DMS53 (cell line): ENCODE data around the gene ALK.

Experiments
- DNase-seq: peaks from one replicate; lab custom pipeline; 2025; lab: John Stamatoyannopoulos, UW

The ALK gene

DNA sequence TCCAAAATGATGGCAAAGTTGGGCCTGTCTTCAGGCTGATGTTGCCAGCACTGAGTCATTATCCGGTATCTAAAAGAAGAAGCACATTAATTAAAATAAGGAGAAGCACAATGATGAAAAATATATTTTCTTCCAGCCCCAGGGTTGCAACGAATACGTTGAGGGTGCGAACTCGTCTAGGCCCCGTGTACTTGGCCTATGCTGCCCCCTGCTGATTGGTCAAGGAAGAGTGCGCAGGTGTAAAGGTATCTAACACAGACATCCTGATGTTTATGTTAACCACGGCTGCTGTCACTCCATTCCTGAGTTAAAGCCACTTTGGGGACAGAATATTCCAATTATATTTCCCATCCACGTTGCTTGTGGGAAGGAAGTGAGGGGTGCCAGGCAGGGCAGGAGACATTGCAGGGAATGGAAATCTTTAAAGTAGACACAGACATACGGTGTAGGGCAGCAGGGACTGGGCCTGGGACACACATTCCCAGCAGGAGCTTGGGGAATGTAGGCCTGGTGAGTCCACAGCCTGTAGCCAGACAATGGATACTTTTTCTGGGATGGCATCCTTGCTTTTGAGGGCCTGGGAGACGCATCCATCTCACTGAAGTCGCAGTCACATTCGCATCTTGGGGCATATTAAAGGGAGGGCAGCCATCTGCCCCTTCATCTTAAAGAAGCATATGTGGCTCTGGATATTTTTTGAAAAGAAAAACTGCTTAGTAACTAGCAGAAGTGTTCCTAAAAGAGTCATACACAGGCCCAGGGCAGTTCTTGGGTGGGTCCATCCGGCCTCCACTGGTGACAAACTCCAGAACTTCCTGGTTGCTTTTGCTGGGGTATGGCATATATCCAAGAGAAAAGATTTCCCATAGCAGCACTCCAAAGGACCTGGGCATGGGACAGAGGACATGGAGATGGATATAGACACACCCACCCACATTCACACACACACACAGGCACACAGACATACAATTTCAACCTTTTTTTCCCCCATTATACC is 724.3 kb downstream of the ALK start:
- peak; percentile 80 for DNase-seq

DNA sequence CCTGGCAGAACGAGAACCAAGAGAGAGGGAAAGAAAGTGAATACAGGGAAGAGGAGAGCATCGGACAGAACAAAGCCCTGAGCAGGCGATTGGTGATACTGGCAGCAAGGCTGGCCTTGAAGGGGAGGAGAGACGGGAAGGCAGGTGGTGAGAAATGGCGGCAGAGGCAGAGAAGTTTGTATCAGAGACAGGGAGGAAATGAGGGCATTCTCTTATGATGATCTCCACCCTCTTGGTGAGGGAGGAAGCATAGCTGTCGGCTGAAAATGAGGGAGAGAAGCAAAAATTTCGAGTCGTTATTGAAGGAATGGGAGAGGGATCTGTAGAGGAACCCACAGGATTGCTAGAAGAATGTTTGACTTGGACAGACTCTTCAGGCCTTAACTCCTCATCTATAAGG is 725.6 kb downstream of the ALK start:
- DNase-seq = no peak

DNA sequence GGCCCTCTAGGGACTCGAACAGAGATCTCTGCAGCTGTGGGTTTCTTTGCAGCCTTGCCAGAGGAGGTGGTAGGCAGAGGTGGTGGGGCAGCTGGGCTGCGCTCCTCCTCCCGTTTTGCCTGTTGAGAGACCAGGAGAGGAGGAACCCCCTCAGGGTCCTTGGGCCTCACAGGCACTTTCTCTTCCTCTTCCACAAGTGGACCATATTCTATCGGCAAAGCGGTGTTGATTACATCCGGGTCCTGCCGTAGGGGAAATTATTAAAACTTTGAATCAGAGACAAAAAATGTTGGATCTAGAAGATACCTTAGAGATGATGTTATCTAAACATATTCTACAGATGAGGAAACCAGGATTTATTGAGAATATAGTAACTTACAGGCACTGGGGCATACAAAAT is 727.7 kb downstream of the ALK start:
- DNase-seq = no peak

DNA sequence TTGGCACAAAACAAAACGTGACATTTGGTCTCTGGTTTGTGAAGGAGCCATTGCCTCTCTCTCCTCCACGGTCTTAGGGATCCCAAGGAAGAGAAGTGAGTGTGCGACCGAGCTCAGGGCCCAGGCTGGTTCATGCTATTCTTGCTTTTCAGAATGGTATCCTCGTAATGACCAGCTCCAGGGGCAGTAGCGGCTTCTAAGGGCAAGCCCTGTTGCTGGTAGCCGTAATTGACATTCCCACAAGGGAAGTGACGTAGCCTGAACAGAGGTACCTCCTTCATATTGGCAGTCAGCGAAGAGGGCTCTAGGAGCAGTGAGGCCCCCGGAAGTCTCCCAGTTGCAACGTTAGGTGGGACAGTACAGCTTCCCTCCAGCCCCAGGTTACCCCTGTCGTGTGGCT is 728.3 kb downstream of the ALK start:
- DNase-seq = no peak

DNA sequence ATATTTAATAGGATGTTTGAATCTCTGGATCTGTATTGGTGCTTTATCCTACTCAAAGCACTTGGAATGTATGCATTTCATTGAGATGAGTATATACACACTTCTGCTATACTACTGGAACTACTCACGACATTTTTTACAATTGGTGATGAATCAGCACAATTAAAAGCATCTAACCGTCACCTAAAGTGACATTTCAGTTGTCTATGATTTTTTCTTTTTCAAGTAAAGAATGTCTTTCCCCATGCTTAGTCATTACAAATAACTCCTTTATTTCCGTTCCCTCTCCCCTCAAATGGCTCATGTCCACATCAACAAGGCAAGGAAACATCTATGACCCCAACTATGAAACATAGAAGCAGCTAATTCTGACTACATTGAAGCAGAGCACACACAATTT is 728.9 kb downstream of the ALK start:
- no peak for DNase-seq

DNA sequence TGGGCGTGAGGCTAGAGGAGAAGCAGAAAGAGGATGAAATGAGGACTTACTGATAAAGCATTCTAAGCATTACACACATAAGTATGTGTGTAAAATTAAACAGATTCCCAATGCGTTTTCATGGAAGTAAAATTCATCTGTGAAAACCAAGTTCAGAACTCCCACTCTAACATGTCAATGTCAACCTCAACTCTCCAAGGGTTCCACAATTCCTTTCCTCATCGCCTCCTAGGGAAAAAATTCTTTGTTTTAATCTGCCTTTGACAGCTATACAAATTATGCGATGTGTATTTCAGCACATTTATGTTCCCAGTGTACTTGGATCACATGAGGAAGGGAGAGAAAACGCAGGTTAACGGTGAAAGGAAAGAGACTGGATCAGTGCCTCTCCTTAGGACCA is 729.6 kb downstream of the ALK start:
- DNase-seq = no peak

DNA sequence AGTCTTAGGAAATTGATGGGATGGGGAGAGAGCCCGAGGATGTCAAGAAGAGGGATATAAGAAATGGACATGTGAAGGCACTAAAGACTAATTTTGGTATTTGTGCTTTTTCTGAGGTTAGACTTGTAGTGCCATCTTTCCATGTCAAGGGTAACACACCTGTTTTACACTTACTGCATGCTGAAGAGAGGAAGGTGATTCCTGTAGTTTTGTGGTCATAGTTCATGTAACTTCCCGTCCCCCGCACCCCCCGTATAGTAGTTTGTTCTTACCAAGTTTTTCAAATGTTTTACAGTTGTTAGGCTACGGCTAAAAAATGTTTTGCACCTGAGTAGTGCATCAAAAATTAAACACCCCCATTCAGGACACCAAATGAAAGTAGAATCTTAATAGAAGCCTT is 732.3 kb downstream of the ALK start:
- DNase-seq = no peak

DNA sequence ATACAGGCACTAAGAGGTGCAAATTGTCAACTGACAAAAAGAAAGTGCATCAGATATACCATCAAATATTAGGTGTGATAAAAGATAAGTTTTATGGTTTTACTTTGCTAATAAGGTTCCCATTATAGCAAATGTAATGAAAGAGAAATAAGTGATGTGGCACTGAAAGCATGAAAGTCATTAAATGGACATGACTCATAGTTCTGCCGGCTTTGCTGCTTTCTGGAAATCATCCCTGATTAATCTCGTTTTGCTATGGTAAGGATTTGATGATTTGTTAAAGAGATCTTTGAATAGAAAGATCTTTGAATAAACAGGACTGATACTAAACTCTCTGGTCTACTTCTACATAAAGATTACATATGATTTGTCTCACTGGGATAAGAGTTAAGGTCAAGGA is 733.5 kb downstream of the ALK start:
- DNase-seq = no peak

DNA sequence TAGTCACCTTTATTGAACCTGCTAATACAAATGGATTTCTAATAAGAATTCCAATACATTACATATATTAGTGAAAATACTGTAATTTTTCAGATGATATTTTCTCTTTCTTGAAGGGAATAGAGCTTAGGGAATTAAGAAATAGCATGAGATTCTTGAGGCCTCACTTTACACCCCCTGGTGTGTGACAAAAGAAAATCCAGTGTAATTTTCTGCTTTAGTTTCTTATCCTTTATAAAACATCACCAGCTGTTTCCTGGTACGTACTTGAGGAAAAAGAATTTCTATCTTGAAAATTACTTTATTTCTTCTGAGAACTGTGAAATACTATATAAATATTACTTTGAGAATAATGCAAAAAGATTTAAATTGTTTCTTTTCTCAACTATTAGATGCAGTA is 734.6 kb downstream of the ALK start:
- DNase-seq = no peak

DNA sequence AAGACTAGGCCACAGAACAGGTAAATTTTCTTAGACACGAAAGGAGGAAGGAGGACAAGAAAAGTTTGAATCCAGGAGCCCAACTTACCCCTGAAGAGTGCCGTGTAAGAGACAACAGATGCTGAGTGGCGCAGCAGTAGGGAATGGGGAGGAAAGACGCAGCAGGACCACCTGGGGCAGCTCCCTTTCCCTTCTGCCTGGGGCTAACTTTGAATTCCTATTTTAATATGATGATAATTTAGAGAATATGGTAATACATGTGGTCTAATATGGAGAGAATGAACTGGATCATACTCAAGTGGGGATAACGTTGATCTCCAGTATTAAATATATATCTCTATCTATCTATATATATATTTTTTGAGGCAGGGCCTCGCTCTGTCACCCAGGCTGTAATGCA is 736.9 kb downstream of the ALK start:
- DNase-seq = no peak

DNA sequence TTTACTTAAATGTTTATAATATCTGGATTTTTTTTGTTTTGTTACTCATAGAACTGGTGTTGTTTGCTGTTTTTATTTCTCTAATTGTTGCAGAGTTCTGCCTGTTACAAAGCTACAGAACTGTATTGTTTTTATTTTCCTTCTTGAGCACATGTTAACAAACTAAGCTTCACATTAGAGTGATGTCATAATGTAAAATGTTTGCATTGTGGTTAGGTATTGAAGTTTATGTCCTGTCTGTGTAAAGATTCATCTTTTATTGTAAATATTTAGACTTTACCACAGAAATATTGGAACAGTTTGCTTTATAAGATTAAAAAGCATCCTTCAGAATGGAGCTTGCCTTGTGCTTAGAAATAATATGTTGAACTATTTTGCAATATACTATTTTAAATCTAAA is 738.5 kb downstream of the ALK start:
- peak; percentile 43 for DNase-seq

DNA sequence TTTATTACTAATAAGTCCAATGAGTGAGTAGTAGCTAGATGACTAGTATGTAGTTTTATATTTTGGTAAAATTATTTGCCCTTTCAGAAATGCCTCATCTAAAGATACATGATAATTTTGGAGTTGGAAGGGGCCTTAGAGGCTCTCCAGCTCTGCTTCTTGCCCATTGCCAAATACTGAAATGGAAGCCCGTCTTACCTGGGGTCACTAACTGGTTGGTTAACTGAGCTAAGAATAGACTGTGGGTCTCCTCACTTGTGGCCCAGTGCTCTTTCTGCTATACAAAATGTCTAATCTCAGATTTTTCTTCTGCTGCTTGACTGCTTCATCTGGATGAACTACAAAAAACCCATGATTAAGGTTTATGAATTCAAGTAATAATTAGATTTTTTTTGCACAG is 739.1 kb downstream of the ALK start:
- DNase-seq = no peak

DNA sequence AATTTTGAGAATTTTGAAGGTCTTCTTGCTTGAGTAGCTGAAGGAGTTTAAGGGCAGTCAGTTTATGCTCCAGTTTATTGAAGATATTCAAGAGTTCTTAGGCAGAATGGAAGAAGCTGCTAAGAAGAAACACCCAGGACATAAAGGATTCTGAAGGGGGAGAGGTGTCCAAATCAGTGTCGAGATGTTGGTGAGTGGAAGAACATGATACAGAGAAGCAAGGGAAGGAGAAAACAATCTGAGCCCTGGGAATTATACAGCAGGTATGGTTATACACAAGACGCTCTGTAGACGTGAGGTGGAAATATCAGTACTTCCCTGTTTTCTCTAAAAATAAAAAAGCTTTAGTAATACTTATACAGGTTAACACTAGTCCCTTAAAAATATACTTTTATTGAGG is 746.0 kb downstream of the ALK start:
- no peak for DNase-seq

DNA sequence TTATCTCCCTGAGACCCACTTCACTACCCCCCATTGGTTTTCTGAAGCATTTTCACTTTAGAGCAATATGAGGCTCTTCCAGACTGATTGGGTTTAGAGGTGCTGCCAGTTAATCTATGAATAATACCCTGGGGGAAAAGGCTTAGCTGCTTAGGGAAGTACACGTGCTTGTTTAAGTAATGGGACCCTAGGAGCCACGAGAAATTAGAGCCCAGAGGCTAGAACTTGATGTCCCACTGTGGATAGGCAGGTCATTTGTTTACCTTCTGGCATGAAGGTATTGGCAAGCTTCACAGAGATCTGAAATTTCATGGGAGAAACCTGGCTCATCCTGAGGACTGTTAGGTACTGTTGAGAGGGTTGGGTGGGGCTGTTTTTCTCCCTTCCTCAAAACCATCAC is 746.4 kb downstream of the ALK start:
- no peak for DNase-seq

DNA sequence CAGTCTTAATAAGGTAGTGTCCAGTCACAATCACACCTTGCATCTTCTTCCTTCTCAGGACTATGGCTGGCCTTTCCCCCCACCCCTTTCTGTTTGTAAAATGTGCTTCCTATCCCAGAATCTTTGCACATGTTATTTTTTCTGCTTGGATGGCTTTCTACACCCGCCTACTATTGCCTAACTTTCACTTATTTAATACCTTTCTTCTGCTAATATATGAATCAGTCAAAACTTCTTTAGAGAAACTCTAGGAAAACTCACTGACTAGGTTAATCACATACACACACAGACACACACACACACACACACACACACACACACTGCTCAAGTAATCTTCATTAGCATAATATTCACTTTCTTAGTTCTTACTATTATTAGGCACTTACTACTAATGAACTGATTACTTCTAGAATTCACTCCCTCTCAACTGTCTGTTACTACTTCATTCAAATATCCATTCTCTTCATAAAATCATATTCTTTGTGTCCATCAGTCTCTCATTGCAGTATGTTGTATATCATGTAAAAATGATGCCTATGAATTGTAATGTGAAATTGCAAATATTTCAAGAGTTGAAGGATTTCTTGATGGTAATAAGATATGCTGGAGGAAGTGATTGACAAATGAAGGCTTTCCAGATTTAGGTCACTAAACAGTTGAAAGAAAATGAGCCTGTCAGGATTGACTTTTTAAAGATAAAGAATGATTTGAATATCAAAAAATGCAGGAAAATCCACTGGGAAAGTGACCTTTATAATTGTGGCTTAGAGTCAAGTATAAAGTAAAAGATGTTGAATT is 754.9 kb downstream of the ALK start:
- DNase-seq = no peak

DNA sequence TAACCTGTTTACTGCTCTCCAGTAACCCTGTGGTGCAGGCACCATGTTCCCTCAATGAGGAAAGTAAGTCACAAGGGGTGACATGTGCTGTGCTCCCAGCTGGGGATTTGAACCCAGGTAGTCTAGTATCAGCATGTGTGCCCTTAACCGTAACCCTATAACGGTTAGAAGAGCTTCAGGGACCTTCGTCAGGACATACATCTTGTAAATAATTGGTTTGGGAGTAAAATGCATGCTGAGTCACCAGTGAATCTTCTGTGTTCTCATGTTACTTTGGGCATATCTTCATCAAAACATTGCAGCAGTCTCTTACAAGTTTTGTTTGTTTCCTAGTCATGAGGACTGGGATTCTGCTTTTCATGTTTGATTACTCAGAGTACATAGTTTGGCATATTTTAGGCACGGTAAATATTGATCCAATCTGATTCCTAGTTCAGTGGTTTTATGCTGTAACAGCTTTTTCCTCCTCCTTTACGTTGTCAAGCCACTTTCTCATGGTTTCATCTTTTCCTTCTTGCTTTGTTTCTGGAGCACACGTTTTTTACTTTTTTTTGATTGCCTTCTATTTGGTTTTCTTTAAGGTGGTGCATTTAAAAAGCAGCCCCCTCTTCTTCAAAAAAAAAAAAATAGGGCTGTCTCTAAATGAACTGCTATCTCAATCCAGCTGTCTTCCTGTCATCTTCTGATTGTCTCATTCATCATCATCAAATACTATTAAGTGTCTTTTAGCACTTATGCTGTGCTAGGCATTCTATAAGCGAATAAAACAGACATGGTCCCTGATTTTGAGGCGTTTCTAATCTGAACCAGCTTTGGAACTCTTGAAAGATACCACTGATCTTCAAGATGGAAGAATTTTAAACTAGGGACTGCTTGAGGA is 755.8 kb downstream of the ALK start:
- peak; percentile 70 for DNase-seq

DNA sequence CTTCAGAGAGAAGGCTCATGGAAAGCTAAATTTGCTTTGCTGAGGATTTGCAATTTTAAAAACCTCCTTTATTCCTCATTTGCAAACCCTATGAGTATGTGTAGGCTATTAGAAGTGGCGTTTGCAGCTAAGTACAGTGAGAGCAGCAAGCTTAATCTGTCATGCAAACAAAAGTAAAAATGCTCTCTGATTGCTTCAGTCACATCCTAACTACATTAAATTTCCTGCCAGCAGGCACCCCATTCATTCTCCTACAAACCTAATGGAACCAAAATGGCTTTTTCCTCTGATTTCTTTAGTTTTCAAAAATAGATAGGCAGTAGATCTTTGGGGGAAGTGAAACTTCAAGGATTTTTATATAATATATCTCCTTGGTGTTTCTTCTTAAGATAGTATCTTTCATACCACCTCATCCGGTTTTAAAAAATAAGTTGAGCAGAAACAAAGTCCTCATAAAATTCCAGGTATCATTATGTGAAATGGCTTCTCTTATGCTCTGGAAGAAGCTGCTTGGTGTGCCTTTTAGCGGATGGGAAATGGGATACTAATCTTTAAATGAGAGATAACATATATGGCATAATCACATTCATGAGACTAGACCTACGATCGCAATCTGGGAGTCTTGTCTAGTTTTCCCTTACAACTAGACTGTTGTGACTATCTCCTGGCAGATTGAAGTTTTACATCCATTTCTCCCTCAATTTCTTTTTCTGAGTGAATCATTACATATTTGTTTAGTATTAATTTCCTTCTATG is 757.1 kb downstream of the ALK start:
- DNase-seq = no peak

DNA sequence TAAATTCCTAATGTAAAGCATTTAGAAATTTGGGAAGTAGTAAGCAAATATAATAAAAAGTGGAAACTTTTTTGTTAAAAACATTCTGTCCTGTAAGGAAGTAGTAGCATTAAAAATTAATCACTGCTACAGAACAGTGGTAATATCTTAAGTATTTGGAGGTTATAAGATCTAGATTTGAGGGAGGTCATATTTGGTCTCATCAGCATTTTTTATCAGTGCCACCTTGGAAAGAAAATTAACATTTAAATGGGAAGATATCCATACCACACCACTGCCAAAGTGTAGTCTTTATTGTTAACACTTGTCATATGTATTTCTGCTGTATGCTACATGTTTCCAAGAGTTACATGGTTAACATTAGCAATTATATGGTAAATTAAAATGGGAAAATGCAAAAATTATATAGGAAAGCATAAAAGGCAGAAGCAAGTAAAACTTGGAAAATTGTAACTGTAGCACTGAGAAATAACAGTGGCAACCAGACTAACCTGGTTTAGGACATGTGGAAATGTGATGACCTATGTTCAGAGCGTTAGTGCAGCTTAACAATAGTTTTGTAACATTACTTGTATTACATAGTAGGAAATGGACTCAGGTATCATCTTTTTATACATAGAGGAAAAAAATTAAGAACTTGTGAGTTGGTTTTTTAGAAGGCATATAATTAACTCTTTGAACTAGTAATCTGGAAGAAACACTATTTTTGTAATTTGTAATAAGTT is 759.0 kb downstream of the ALK start:
- DNase-seq = no peak

DNA sequence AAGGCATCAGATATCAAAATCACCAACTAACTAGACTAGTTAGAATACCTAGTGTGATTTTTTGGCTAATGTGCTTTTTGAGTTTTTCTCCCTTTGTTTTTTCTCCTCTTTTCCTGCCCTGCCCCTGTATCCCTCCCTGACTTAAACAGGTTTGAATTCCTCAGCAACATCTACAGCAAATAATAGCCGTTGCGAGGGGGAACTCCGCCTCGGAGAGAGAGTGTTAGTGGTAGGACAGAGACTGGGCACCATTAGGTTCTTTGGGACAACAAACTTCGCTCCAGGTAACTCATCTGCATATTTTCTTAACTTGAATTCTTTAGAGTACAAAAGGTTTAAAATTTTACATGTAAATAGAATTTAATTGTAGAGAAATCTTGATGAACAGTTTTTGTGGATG is 761.2 kb downstream of the ALK start:
- no peak for DNase-seq

DNA sequence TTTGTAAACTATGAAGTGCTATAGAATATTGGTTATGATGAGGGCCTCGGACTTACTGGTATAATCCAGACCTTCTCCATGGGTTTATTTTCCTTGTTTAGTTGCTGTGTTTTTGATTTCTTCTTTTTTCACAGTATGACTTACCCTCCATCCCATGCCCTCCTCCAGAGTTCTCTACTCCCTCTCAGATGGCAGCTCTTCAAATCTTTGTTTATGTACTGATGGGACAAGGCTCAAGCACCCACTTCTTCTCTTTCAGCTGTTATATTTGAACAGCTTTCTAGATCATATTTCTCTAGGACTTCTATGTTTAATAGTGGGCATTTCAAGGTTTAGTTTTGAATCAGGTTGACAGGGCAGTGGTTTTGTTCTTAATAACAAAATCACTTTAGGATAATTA is 762.3 kb downstream of the ALK start:
- DNase-seq = peak; percentile 67

DNA sequence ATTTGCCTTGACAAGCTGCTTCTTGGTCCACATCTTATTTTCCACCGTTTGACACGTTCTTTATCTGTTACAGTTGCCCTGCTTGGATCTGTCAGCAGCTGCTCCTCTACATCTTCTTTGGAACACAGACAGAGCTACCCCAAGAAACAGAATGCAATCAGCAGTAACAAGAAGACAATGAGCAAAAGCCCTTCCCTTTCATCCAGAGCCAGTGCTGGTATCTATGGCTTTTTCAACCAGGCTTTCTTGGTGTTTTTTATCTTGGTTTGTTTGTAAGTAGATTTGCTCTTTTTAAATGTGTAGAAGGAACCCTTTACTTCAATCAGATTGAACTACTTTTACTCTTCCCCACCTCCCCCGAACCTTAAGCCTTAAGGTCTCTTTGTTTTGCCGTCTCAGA is 764.3 kb downstream of the ALK start:
- DNase-seq = no peak
